Activated naive CD8-positive, alpha-beta T cell treated with anti-CD3 and anti-CD28 coated beads, Interleukin-2, amount 10 ng/mL, durations not matched to agents 7 days and 5 days (primary cell): Measurements from ENCODE around the gene SMC3. TPM values are rescaled to one million over a fixed set of nuclear protein-coding genes. Genes with fewer than 3 reads are reported as not detected.

Experiments used
- ATAC-seq: fragments of 150-1000 bp; cut with Tn5 transposase; one replicate; pipeline ENCODE4 v1.10.0; 2021; ENCODE audit warnings: low read depth, moderate library complexity
- POLR2A ChIA-PET: fragments of 350-600 bp; sonication (Branson Sonifier 250); formaldehyde crosslinking; loops from one replicate; lab custom pipeline; 2021; ENCODE audit warnings: antibody characterized with exemption; lab: Charles Lee
- DNase-seq: peaks from one replicate; pipeline ENCODE4 v3.0.0; 2021
- H3K27ac Mint-ChIP-seq: one replicate; pipeline ENCODE4 v1.8.0; 2022; ENCODE audit warnings: mild to moderate bottlenecking, mixed read lengths
- H3K27me3 Mint-ChIP-seq: one replicate; pipeline ENCODE4 v1.8.0; 2022; ENCODE audit warnings: mild to moderate bottlenecking, moderate library complexity, mixed read lengths
- H3K36me3 Mint-ChIP-seq: one replicate; pipeline ENCODE4 v1.8.0; 2021; ENCODE audit warnings: mild to moderate bottlenecking, mixed read lengths
- H3K4me1 Mint-ChIP-seq: one replicate; pipeline ENCODE4 v1.8.0; 2021; ENCODE audit warnings: mixed read lengths
- H3K4me3 Mint-ChIP-seq: one replicate; pipeline ENCODE4 v1.8.0; 2022; ENCODE audit warnings: mild to moderate bottlenecking, moderate library complexity, mixed read lengths
- H3K9me3 Mint-ChIP-seq: one replicate; pipeline ENCODE4 v1.8.0; 2021; ENCODE audit warnings: mixed read lengths
- total RNA-seq, 2 experiments: library from RNA; stranded (reverse); gene quantifications; one replicate each; pipeline ENCODE4 v1.2.3, GENCODE V29; 2021

The SMC3 gene
- total RNA-seq, 2 experiments from 2014 or later, result 66.5 to 67.7 TPM

- H3K4me3 Mint-ChIP-seq, result no peak overlapping the region
- DNase-seq (no peak), ATAC-seq (no peak)
- no peak overlapping the region for H3K27ac Mint-ChIP-seq
- POLR2A ChIA-PET, result interaction anchor here (0.6 kb wide), 1 partner anchor 58 kb away, joined by 3 read pairs; no protein-coding TSS in a partner anchor
- H3K27me3 Mint-ChIP-seq, result peaks cover 51% of the 10 kb centered on the region
- H3K9me3 Mint-ChIP-seq, result no peaks in the 10 kb centered on the region
- H3K36me3 Mint-ChIP-seq, result no peaks in the 10 kb centered on the region
- H3K4me1 Mint-ChIP-seq, result peaks cover 26% of the 10 kb centered on the region
These were observed 85.1 kb downstream of the SMC3 start for GRCh38 chr10:110652475-110653118.

Other genes starting within 250 kb of the SMC3 start
- 10 to 100 TPM; 23.1 to 24.3 TPM for gene DUSP5, start 69.8 kb upstream of the SMC3 start, total RNA-seq
- under 1 TPM; 0.06 to 0.17 TPM for gene RBM20, start 76.6 kb downstream of the SMC3 start, total RNA-seq